HCT116 (cell line): ENCODE measurements around the gene CACNA1G. TPM values are rescaled to one million over a fixed set of nuclear protein-coding genes. Genes with fewer than 3 reads are reported as not detected.

Experiments used
- ATAC-seq: fragments of 200-7000 bp; cut with Tn5 transposase; 2 replicates; pipeline ENCODE4 v1.9.1; 2020; ENCODE audit warnings: mild to moderate bottlenecking, moderate library complexity
- BruUV-seq: library from RNA; stranded (reverse); fragments of 400-500 nt; replicated peaks from 2 replicates; lab custom pipeline; 2021; lab: Mats Ljungman, UMichigan
- CTCF ChIA-PET: fragments of 300-600 bp; sonication (Branson Sonifier 250); formaldehyde crosslinking; loops from one replicate; lab custom pipeline; 2021; ENCODE audit warnings: antibody characterized with exemption; lab: Charles Lee
- POLR2A ChIA-PET: fragments of 300-600, 350-600 bp; sonication (Branson Sonifier 250); formaldehyde crosslinking; loops from one replicate; lab custom pipeline; 2021; ENCODE audit warnings: antibody characterized with exemption; lab: Charles Lee
- RAD21 ChIA-PET, 2 experiments: fragments of 300-600 bp; sonication (Branson Sonifier 250); formaldehyde crosslinking; loops; one replicate each; lab custom pipeline; 2023; ENCODE audit warnings: low total read pairs in 2 of 2; ENCODE audit not compliant: uncharacterized antibody in 2 of 2, unreplicated experiment in 2 of 2, low non-redundant PET in 1 of 2; lab: Charles Lee
- DNase-seq: peaks from one replicate; pipeline ENCODE4 v3.0.0-alpha.2; 2010; ENCODE audit warnings: low read depth, low spot score
- H2AFZ ChIP-seq: fragments of 200-600 bp; shearing (Covaris generic), sonication (generic); 2 replicates; pipeline ENCODE4 v1.6.1; 2017; ENCODE audit warnings: low read depth, mixed run types, mixed read lengths, antibody characterized with exemption, low read length; ENCODE audit not compliant: poor library complexity, severe bottlenecking
- H3K27ac ChIP-seq: 2 replicates; pipeline ENCODE4 v1.5.1; 2012; ENCODE audit warnings: low read depth, low read length
- H3K27me3 ChIP-seq: fragments of 200-600 bp; sonication (generic); 2 replicates; pipeline ENCODE4 v1.6.1; 2016; ENCODE audit warnings: mixed run types, low read length, mixed read lengths; ENCODE audit not compliant: insufficient read depth
- H3K36me3 ChIP-seq, 2 experiments: fragments of 200-500 bp in 1 of 2; fragments of 200-600 bp in 1 of 2; sonication (Bioruptor generic) in 1 of 2; sonication (generic) in 1 of 2; 2 replicates each; pipeline versions ENCODE4 v1.5.1 to v1.6.1; 2014 to 2016; ENCODE audit warnings: low read length in 2 of 2, inconsistent platforms in 1 of 2, mixed read lengths in 1 of 2, mixed run types in 1 of 2; ENCODE audit not compliant: insufficient read depth in 2 of 2, control insufficient read depth in 1 of 2
- H3K4me1 ChIP-seq, 2 experiments: fragments of 200-600 bp in 1 of 2; sonication (generic) in 1 of 2; 2 replicates each; pipeline versions ENCODE4 v1.5.1 to v1.6.1; 2012 to 2017; ENCODE audit warnings: low read length in 2 of 2, inconsistent platforms in 1 of 2, mild to moderate bottlenecking in 1 of 2, mixed read lengths in 1 of 2, mixed run types in 1 of 2, moderate library complexity in 1 of 2; ENCODE audit not compliant: insufficient read depth in 2 of 2, control insufficient read depth in 1 of 2
- H3K4me2 ChIP-seq: fragments of 200-600 bp; sonication (generic); 2 replicates; pipeline ENCODE4 v1.6.1; 2017; ENCODE audit warnings: mixed run types, low read length, mixed read lengths
- H3K4me3 ChIP-seq, 2 experiments: fragments of 200-600 bp in 1 of 2; sonication (generic) in 1 of 2; replicated peaks in 1 of 2; 2 replicates each; pipeline ENCODE4 v1.5.1; 2011 to 2016; ENCODE audit warnings: low read length in 2 of 2, control low read depth in 1 of 2, low read depth in 1 of 2, mild to moderate bottlenecking in 1 of 2, mixed read lengths in 1 of 2, mixed run types in 1 of 2
- H3K79me2 ChIP-seq: fragments of 200-600 bp; sonication (generic); 2 replicates; pipeline ENCODE4 v1.6.1; 2017; ENCODE audit warnings: mild to moderate bottlenecking, mixed run types, low read length, moderate library complexity, mixed read lengths; ENCODE audit not compliant: insufficient read depth
- H3K9ac ChIP-seq: fragments of 200-600 bp; sonication (generic); 2 replicates; pipeline ENCODE4 v1.6.1; 2016; ENCODE audit warnings: low read length, mixed read lengths
- H3K9me2 ChIP-seq: fragments of 200-600 bp; sonication (generic), shearing (Covaris generic); 2 replicates; pipeline ENCODE4 v1.6.1; 2017; ENCODE audit warnings: mixed run types, mild to moderate bottlenecking, moderate library complexity; ENCODE audit not compliant: insufficient read depth
- H3K9me3 ChIP-seq, 2 experiments: fragments of 200-500 bp in 1 of 2; fragments of 200-600 bp in 1 of 2; sonication (Bioruptor generic) in 1 of 2; sonication (generic) in 1 of 2; 2 replicates each; pipeline ENCODE4 v1.6.1; 2014 to 2017; ENCODE audit warnings: low read length in 2 of 2, mixed read lengths in 2 of 2, inconsistent platforms in 1 of 2, low read depth in 1 of 2, mild to moderate bottlenecking in 1 of 2, mixed run types in 1 of 2, moderate library complexity in 1 of 2; ENCODE audit not compliant: control insufficient read depth in 1 of 2, insufficient read depth in 1 of 2
- H4K20me1 ChIP-seq: fragments of 200-600 bp; sonication (generic), shearing (Covaris generic); 2 replicates; pipeline ENCODE4 v1.6.1; 2017; ENCODE audit warnings: mixed run types, mild to moderate bottlenecking, moderate library complexity; ENCODE audit not compliant: insufficient read depth
- ATF3 ChIP-seq: IDR thresholded peaks from 2 replicates; pipeline ENCODE4 v1.6.1; 2012
- CEBPB ChIP-seq: IDR thresholded peaks from 2 replicates; pipeline ENCODE4 v1.6.1; 2012; ENCODE audit warnings: low read depth
- ELF1 ChIP-seq: IDR thresholded peaks from 2 replicates; pipeline ENCODE4 v1.6.1; 2012; ENCODE audit warnings: low read depth, borderline replicate concordance
- JUND ChIP-seq: IDR thresholded peaks from 2 replicates; pipeline ENCODE4 v1.6.1; 2012
- MAX ChIP-seq: IDR thresholded peaks from 2 replicates; pipeline ENCODE4 v1.6.1; 2012
- POLR2A ChIP-seq: IDR thresholded peaks from 2 replicates; pipeline ENCODE4 v1.7.0; 2011; ENCODE audit warnings: borderline replicate concordance; ENCODE audit not compliant: insufficient read depth, insufficient read length; ENCODE audit errors: extremely low read depth
- POLR2AphosphoS5 ChIP-seq: IDR thresholded peaks from 2 replicates; pipeline ENCODE4 v1.6.1; 2011; ENCODE audit warnings: mild to moderate bottlenecking, low read depth, low read length, moderate library complexity
- RAD21 ChIP-seq: IDR thresholded peaks from 2 replicates; pipeline ENCODE4 v1.6.1; 2012; ENCODE audit warnings: low read depth, mild to moderate bottlenecking
- SIN3A ChIP-seq: IDR thresholded peaks from 2 replicates; pipeline ENCODE4 v1.6.1; 2012; ENCODE audit warnings: low read depth
- SRF ChIP-seq: IDR thresholded peaks from 2 replicates; pipeline ENCODE4 v1.6.1; 2012; ENCODE audit warnings: low read depth
- TCF7L2 ChIP-seq: IDR thresholded peaks from 2 replicates; pipeline ENCODE4 v1.7.0; 2011; ENCODE audit warnings: borderline replicate concordance, inconsistent platforms; ENCODE audit not compliant: insufficient read depth, insufficient read length; ENCODE audit errors: extremely low read depth
- ZFX ChIP-seq: fragments of 450-650 bp; IDR thresholded peaks from 2 replicates; pipeline ENCODE4 v1.6.1; 2017
- intact Hi-C: fragments of 100-400 bp; cut with micrococcal nuclease; formaldehyde crosslinking; loops from 2 replicates; pipeline ENCODE4 v1.10.0; 2022
- total RNA-seq: library from RNA; stranded (reverse); gene quantifications from one replicate; pipeline ENCODE4 v1.2.1, GENCODE V29; 2021; ENCODE audit not compliant: unreplicated experiment

The CACNA1G gene
- total RNA-seq, 1 experiment from 2014 or later, result 3.4 TPM

GRCh38 chr17:50611634-50612033 lies 51.1 kb downstream of the CACNA1G start:
- POLR2A ChIA-PET, result no interaction called here
- DNase-seq, result no peak
- Histone ChIP-seq H4K20me1 (no peaks in the 10 kb centered on the region), H3K27me3 (no peaks in the 10 kb centered on the region), H3K27ac (no peak overlapping the region), H3K36me3 (no peaks in the 10 kb centered on the region), H3K9ac (no peak overlapping the region), H3K9me3 (no peaks in the 10 kb centered on the region), H3K4me3 (no peak overlapping the region), H3K4me1 (no peaks in the 10 kb centered on the region), H2AFZ (no peak overlapping the region), H3K79me2 (no peaks in the 10 kb centered on the region), H3K9me2 (no peaks in the 10 kb centered on the region), H3K4me2 (no peak overlapping the region)
- intact Hi-C loops, result no loop called here
- RAD21 ChIA-PET, result no interaction called here
- no peak for TF ChIP-seq TCF7L2
- TF ChIP-seq POLR2A, result no peak
- no peak for TF ChIP-seq ELF1
- no peak for TF ChIP-seq SRF
- TF ChIP-seq SIN3A, result no peak
- CTCF ChIA-PET, result no interaction called here
- ATAC-seq, result no peak; the same call in 1 of the 2 replicates
- BruUV-seq, result no TSS peak

- no peaks in the 10 kb centered on the region for H4K20me1 ChIP-seq
- no peak overlapping the region for H3K4me3 ChIP-seq
- H3K4me2 ChIP-seq, result no peak overlapping the region
- ChIA-PET CTCF (no interaction called here), POLR2A (no interaction called here), RAD21 (no interaction called here)
- no peak overlapping the region for H2AFZ ChIP-seq
- no peak overlapping the region for H3K9ac ChIP-seq
- no TSS peak for BruUV-seq
- DNase-seq (no peak), ATAC-seq (no peak)
- H3K4me1 ChIP-seq, result no peaks in the 10 kb centered on the region
- no peaks in the 10 kb centered on the region for H3K9me2 ChIP-seq
- no peaks in the 10 kb centered on the region for H3K79me2 ChIP-seq
- intact Hi-C loops, result no loop called here
- no peak for TF ChIP-seq ELF1
- no peak for TF ChIP-seq ATF3
- TF ChIP-seq CEBPB, result no peak
- TF ChIP-seq POLR2AphosphoS5, result no peak
- TF ChIP-seq POLR2A, result no peak
- no peak for TF ChIP-seq MAX
- no peak for TF ChIP-seq RAD21
- TF ChIP-seq ZFX, result no peak
- TF ChIP-seq JUND, result no peak
- TF ChIP-seq SRF, result no peak
- no peaks in the 10 kb centered on the region for H3K27me3 ChIP-seq
- no peaks in the 10 kb centered on the region for H3K9me3 ChIP-seq
- no peak overlapping the region for H3K27ac ChIP-seq
- H3K36me3 ChIP-seq, result no peaks in the 10 kb centered on the region
Measured at GRCh38 chr17:50612281-50612680, 51.8 kb downstream of the CACNA1G start.
